Measurements from ENCODE around the gene TMEM9. TPM values are rescaled to one million over a fixed set of nuclear protein-coding genes. Genes with fewer than 3 reads are reported as not detected.

Gene TMEM9
- total and polyA plus RNA-seq, 2 experiments from 2014 or later, result 70.3 to 81.0 TPM

GRCh38 chr1:201112173-201112731 lies 42.0 kb downstream of the TMEM9 start, which contains the start of gene CACNA1S:
Gene CACNA1S (minus strand): TSS chr1:201112426. CDS start chr1:201112339, 87 bp downstream.
- H3K9me3 ChIP-seq (ENCODE audit: low read depth), result no peaks in the 10 kb centered on the region
- H3K9me2 ChIP-seq (ENCODE audit: insufficient read depth), result no peaks in the 10 kb centered on the region
- H3K9ac ChIP-seq, result no peak within 1 kb of the TSS
- WGBS, 2 experiments (ENCODE audit: low coverage in 1 of 2, low lambda C conversion rate in 2 of 2, missing lambda C conversion rate in 2 of 2), result 35 to 52% methylated on average over 6 to 9 of the region's 9 CpGs
- in situ Hi-C loops (cut with MboI), result no loop called here
- H3K27ac ChIP-seq, result no peak within 1 kb of the TSS
- H3K79me2 ChIP-seq (ENCODE audit: insufficient read depth), result no peaks in the 10 kb centered on the region
- H3K4me3 ChIP-seq, result no peak within 1 kb of the TSS
- H3K27me3 ChIP-seq (replicated peaks; ENCODE audit: insufficient read depth), result no peaks in the 10 kb centered on the region; the same call in 1 of the 2 replicates
- no peaks in the 10 kb centered on the region for H3F3A ChIP-seq (ENCODE audit: insufficient read depth)
- no peak within 1 kb of the TSS for H3K4me2 ChIP-seq (ENCODE audit: unreplicated experiment)
- no peaks in the 10 kb centered on the region for H4K20me1 ChIP-seq (ENCODE audit: insufficient read depth)
- no peak within 1 kb of the TSS for H2AFZ ChIP-seq
- TF ChIP-seq EZH2phosphoT487 (IDR thresholded peaks at IDR 0.05; ENCODE audit: insufficient read depth, low read depth) (no peak), EZH2 (IDR thresholded peaks at IDR 0.05; ENCODE audit: insufficient read depth, poor library complexity, severe bottlenecking) (no peak)
- H3K36me3 ChIP-seq (ENCODE audit: low read depth), result no peaks in the 10 kb centered on the region
- H3K4me1 ChIP-seq (ENCODE audit: insufficient read depth), result no peaks in the 10 kb centered on the region
- no peak for DNase-seq

GRCh38 chr1:201111672-201112071 lies 42.6 kb downstream of the TMEM9 start:
- H3K4me1 ChIP-seq (ENCODE audit: insufficient read depth), result no peaks in the 10 kb centered on the region
- no peak overlapping the region for H3K4me2 ChIP-seq (ENCODE audit: unreplicated experiment)
- no peaks in the 10 kb centered on the region for H3K9me3 ChIP-seq (ENCODE audit: low read depth)
- DNase-seq, result no peak
- no peaks in the 10 kb centered on the region for H3K79me2 ChIP-seq (ENCODE audit: insufficient read depth)
- 82 to 100% methylated on average over 1 to 3 of the region's 3 CpGs for WGBS, 2 experiments (ENCODE audit: low coverage in 1 of 2, low lambda C conversion rate in 2 of 2, missing lambda C conversion rate in 2 of 2)
- H3F3A ChIP-seq (ENCODE audit: insufficient read depth), result no peaks in the 10 kb centered on the region
- H3K9me2 ChIP-seq (ENCODE audit: insufficient read depth), result no peaks in the 10 kb centered on the region
- H3K9ac ChIP-seq, result no peak overlapping the region
- in situ Hi-C loops (cut with MboI), result no loop called here
- H3K36me3 ChIP-seq (ENCODE audit: low read depth), result no peaks in the 10 kb centered on the region
- H4K20me1 ChIP-seq (ENCODE audit: insufficient read depth), result no peaks in the 10 kb centered on the region
- no peak for TF ChIP-seq EZH2 (IDR thresholded peaks at IDR 0.05; ENCODE audit: insufficient read depth, poor library complexity, severe bottlenecking)
- no peak for TF ChIP-seq EZH2phosphoT487 (IDR thresholded peaks at IDR 0.05; ENCODE audit: insufficient read depth, low read depth)
- no peak overlapping the region for H2AFZ ChIP-seq
- H3K4me3 ChIP-seq, result no peak overlapping the region
- no peaks in the 10 kb centered on the region; the same call in none of the 2 replicates for H3K27me3 ChIP-seq (replicated peaks; ENCODE audit: insufficient read depth)
- H3K27ac ChIP-seq, result no peak overlapping the region

- TF ChIP-seq EZH2phosphoT487 (IDR thresholded peaks at IDR 0.05; ENCODE audit: insufficient read depth, low read depth) (no peak), EZH2 (IDR thresholded peaks at IDR 0.05; ENCODE audit: insufficient read depth, poor library complexity, severe bottlenecking) (no peak)
- no peak for DNase-seq
- Histone ChIP-seq H2AFZ (no peak overlapping the region), H3K4me1 (ENCODE audit: insufficient read depth) (no peaks in the 10 kb centered on the region), H3K4me2 (ENCODE audit: unreplicated experiment) (no peak overlapping the region), H3K4me3 (no peak overlapping the region), H3K27me3 (replicated peaks; ENCODE audit: insufficient read depth) (no peaks in the 10 kb centered on the region; the same call in none of the 2 replicates), H4K20me1 (ENCODE audit: insufficient read depth) (no peaks in the 10 kb centered on the region), H3K36me3 (ENCODE audit: low read depth) (no peaks in the 10 kb centered on the region), H3K27ac (no peak overlapping the region), H3K9ac (no peak overlapping the region), H3K9me3 (ENCODE audit: low read depth) (no peaks in the 10 kb centered on the region), H3F3A (ENCODE audit: insufficient read depth) (no peaks in the 10 kb centered on the region), H3K9me2 (ENCODE audit: insufficient read depth) (no peaks in the 10 kb centered on the region), H3K79me2 (ENCODE audit: insufficient read depth) (no peaks in the 10 kb centered on the region)
- in situ Hi-C loops (cut with MboI), result no loop called here
- WGBS, 2 experiments (ENCODE audit: low coverage in 1 of 2, low lambda C conversion rate in 2 of 2, missing lambda C conversion rate in 2 of 2), result 69 to 72% methylated on average over 7 of the region's 7 CpGs
Observed at GRCh38 chr1:201111156-201111555, 43.1 kb downstream of the TMEM9 start.

GRCh38 chr1:201110616-201111015 lies 43.7 kb downstream of the TMEM9 start:
- no peaks in the 10 kb centered on the region for H3K9me2 ChIP-seq (ENCODE audit: insufficient read depth)
- no peaks in the 10 kb centered on the region; the same call in none of the 2 replicates for H3K27me3 ChIP-seq (replicated peaks; ENCODE audit: insufficient read depth)
- TF ChIP-seq EZH2phosphoT487 (IDR thresholded peaks at IDR 0.05; ENCODE audit: insufficient read depth, low read depth) (no peak), EZH2 (IDR thresholded peaks at IDR 0.05; ENCODE audit: insufficient read depth, poor library complexity, severe bottlenecking) (no peak)
- no peak overlapping the region for H3K4me2 ChIP-seq (ENCODE audit: unreplicated experiment)
- in situ Hi-C loops (cut with MboI), result no loop called here
- H3K4me1 ChIP-seq (ENCODE audit: insufficient read depth), result no peaks in the 10 kb centered on the region
- no peak overlapping the region for H3K9ac ChIP-seq
- no peak overlapping the region for H3K27ac ChIP-seq
- H3K79me2 ChIP-seq (ENCODE audit: insufficient read depth), result no peaks in the 10 kb centered on the region
- H3F3A ChIP-seq (ENCODE audit: insufficient read depth), result no peaks in the 10 kb centered on the region
- no peaks in the 10 kb centered on the region for H3K36me3 ChIP-seq (ENCODE audit: low read depth)
- H3K9me3 ChIP-seq (ENCODE audit: low read depth), result no peaks in the 10 kb centered on the region
- H4K20me1 ChIP-seq (ENCODE audit: insufficient read depth), result no peaks in the 10 kb centered on the region
- no peak for DNase-seq
- WGBS, 2 experiments (ENCODE audit: low coverage in 1 of 2, low lambda C conversion rate in 2 of 2, missing lambda C conversion rate in 2 of 2), result 66 to 67% methylated on average over 5 of the region's 5 CpGs
- no peak overlapping the region for H3K4me3 ChIP-seq
- no peak overlapping the region for H2AFZ ChIP-seq
